Breast epithelium (tissue), 4 donors: Measurements from ENCODE around the gene LCN6. TPM values are rescaled to one million over a fixed set of nuclear protein-coding genes. Genes with fewer than 3 reads are reported as not detected.
"Not testable (repeated sequence)": the region's sequence is repeated elsewhere in the genome, so short reads cannot be mapped to it uniquely, and the experiment has no call there.

ENCODE experiments used
- DNase-seq, 2 donors: peaks; one replicate each; pipeline ENCODE4 v3.0.0-alpha.2; 2019; ENCODE audit warnings: low spot score in 2 of 2
- H3K27ac ChIP-seq, 2 donors: fragments of 200-600 bp; sonication (generic) in 1 of 2; one replicate each; pipeline ENCODE4 v1.5.1; 2016 to 2019; ENCODE audit warnings: mild to moderate bottlenecking in 1 of 2
- H3K27me3 ChIP-seq, 2 donors: fragments of 200-600 bp; sonication (generic) in 1 of 2; one replicate each; pipeline versions ENCODE4 v1.5.1 to v1.6.0; 2017 to 2019; ENCODE audit warnings: control low read depth in 1 of 2, mild to moderate bottlenecking in 1 of 2
- H3K36me3 ChIP-seq: fragments of 200-600 bp; one replicate; pipeline ENCODE4 v1.5.1; 2019
- H3K4me1 ChIP-seq, 2 donors: fragments of 200-600 bp; sonication (generic); one replicate each; pipeline ENCODE4 v1.5.1; 2016 to 2019; ENCODE audit warnings: control low read depth in 1 of 2
- H3K4me3 ChIP-seq, 3 donors: fragments of 200-600 bp; sonication (generic); 1 replicate in 2 of 3; 2 replicates in 1 of 3; pipeline ENCODE4 v1.5.1; 2016 to 2019; ENCODE audit warnings: mild to moderate bottlenecking in 3 of 3, moderate library complexity in 2 of 3
- H3K9me3 ChIP-seq, 2 donors: fragments of 200-600 bp; sonication (generic) in 1 of 2; one replicate each; pipeline ENCODE4 v1.5.1; 2016 to 2019; ENCODE audit warnings: control low read depth in 1 of 2
- POLR2A ChIP-seq: fragments of 450-650 bp; IDR thresholded peaks from one replicate; pipeline ENCODE4 v1.6.1; 2016; ENCODE audit warnings: antibody characterized with exemption, mild to moderate bottlenecking, moderate library complexity
- POLR2AphosphoS5 ChIP-seq, 3 donors: sonication (generic); formaldehyde crosslinking; IDR thresholded peaks; one replicate each; pipeline ENCODE4 v1.6.1; 2017; ENCODE audit warnings: antibody characterized with exemption in 3 of 3
- intact Hi-C: fragments of 100-400 bp; cut with DNase I; formaldehyde crosslinking; loops from one replicate; pipeline ENCODE4 v1.15.1; 2023; ENCODE audit warnings: low total_unique reads
- total RNA-seq, 3 donors: library from RNA; depleted of rRNA; stranded (reverse); fragments of >200 nt; gene quantifications; one replicate each; pipeline ENCODE4 v1.1.0, GENCODE V29; 2016
- TF ChIP-seq, protein P1 (sequence below), 3 donors: fragments of 450-650 bp; IDR thresholded peaks; one replicate each; pipeline ENCODE4 v1.5.1; 2016 to 2017; ENCODE audit warnings: antibody characterized with exemption in 3 of 3, mild to moderate bottlenecking in 3 of 3, moderate library complexity in 3 of 3

The LCN6 gene
- total RNA-seq, 3 donors from 2014 or later: 4.1 to 12.2 (median 9.5) TPM

DNA sequence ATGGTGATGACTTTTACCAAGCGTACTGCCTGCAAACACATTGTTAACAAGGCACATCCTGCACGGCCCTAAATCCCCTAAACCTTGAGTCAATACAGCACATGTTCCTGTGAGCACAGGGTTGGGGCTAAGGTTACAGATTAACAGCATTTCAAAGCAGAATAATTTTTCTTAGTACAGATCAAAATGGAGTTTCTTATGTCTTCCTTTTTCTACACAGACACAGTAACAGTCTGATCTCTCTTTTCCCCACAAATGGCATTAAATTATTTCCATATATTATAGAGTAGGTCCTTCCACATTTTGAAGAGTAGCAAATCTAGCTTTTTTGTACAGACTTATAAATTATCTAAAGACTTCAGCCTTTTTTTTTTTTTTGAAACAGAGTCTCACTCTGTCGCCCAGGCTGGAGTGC, 41.2 kb upstream of the LCN6 start:
- Histone ChIP-seq H3K36me3 (no peaks in the 10 kb centered on the region), H3K4me1 (peaks cover 0 to 10% of the 10 kb centered on the region in 2 donors), H3K9me3 (no peaks in the 10 kb centered on the region), H3K27me3 (no peaks in the 10 kb centered on the region), H3K27ac (no peak overlapping the region), H3K4me3 (no peak overlapping the region)
- TF ChIP-seq POLR2AphosphoS5 (IDR thresholded peaks at IDR 0.05) (no peak), POLR2A (no peak)
- intact Hi-C loops: no loop called here
- no peak for DNase-seq

GRCh38 chr9:136788644-136789522, 40.6 kb upstream of the LCN6 start:
- H3K36me3 ChIP-seq, H3K27me3 ChIP-seq, H3K9me3 ChIP-seq, H3K4me1 ChIP-seq, DNase-seq, H3K27ac ChIP-seq, intact Hi-C loops: not testable (repeated sequence)
- peak overlapping the region in 2 of 3 donors; percentile 6 to 21 for H3K4me3 ChIP-seq

GRCh38 chr9:136787690-136788400, 39.5 kb upstream of the LCN6 start:
- intact Hi-C loops: no loop called here
- Histone ChIP-seq H3K27ac (no peak overlapping the region), H3K4me3 (peak overlapping the region in 2 of 3 donors; percentile 21 to 39), H3K9me3 (no peaks in the 10 kb centered on the region), H3K27me3 (no peaks in the 10 kb centered on the region), H3K36me3 (no peaks in the 10 kb centered on the region), H3K4me1 (peaks cover 0 to 10% of the 10 kb centered on the region in 2 donors)
- TF ChIP-seq POLR2AphosphoS5 (IDR thresholded peaks at IDR 0.05): peak in 1 of 3 donors; percentile 53
- TF ChIP-seq, protein P1, sequence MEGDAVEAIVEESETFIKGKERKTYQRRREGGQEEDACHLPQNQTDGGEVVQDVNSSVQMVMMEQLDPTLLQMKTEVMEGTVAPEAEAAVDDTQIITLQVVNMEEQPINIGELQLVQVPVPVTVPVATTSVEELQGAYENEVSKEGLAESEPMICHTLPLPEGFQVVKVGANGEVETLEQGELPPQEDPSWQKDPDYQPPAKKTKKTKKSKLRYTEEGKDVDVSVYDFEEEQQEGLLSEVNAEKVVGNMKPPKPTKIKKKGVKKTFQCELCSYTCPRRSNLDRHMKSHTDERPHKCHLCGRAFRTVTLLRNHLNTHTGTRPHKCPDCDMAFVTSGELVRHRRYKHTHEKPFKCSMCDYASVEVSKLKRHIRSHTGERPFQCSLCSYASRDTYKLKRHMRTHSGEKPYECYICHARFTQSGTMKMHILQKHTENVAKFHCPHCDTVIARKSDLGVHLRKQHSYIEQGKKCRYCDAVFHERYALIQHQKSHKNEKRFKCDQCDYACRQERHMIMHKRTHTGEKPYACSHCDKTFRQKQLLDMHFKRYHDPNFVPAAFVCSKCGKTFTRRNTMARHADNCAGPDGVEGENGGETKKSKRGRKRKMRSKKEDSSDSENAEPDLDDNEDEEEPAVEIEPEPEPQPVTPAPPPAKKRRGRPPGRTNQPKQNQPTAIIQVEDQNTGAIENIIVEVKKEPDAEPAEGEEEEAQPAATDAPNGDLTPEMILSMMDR (IDR thresholded peaks at IDR 0.05): peak; percentile 83 to 89 (median 87)
- no peak for TF ChIP-seq POLR2A
- DNase-seq: no peak

DNA sequence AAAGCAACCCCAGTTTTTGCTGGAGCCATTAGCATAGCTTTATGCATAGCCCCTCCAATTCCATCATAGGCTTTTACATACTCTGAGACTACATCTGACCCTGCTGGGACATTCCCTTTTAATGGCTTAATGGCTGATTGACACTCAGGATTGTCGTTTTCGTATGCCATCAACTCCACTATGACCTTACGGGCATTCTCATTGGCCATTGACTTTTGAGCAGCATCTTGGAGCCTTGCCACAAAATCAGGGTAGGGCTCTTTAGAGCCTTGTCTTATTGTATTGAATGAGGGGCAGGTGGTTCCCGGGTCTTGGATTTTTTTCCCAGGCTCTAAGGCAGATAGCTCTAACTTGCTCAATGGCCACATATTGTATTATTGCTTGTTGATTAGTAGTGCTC, 38.7 kb upstream of the LCN6 start:
- H3K4me1 ChIP-seq, H3K36me3 ChIP-seq, intact Hi-C loops, H3K27me3 ChIP-seq, H3K9me3 ChIP-seq, DNase-seq, H3K4me3 ChIP-seq, H3K27ac ChIP-seq: not testable (repeated sequence)

- DNase-seq: no peak
- Histone ChIP-seq H3K4me1 (peaks cover 0 to 10% of the 10 kb centered on the region in 2 donors), H3K27ac (peak overlapping the region in 1 of 2 donors; percentile 29), H3K36me3 (no peaks in the 10 kb centered on the region), H3K9me3 (no peaks in the 10 kb centered on the region), H3K4me3 (no peak overlapping the region), H3K27me3 (no peaks in the 10 kb centered on the region)
- TF ChIP-seq, protein P1 (IDR thresholded peaks at IDR 0.05): no peak
- TF ChIP-seq POLR2AphosphoS5 (IDR thresholded peaks at IDR 0.05) (no peak), POLR2A (no peak)
- intact Hi-C loops: no loop called here
Measured at GRCh38 chr9:136786451-136786850, 38.1 kb upstream of the LCN6 start.

DNA sequence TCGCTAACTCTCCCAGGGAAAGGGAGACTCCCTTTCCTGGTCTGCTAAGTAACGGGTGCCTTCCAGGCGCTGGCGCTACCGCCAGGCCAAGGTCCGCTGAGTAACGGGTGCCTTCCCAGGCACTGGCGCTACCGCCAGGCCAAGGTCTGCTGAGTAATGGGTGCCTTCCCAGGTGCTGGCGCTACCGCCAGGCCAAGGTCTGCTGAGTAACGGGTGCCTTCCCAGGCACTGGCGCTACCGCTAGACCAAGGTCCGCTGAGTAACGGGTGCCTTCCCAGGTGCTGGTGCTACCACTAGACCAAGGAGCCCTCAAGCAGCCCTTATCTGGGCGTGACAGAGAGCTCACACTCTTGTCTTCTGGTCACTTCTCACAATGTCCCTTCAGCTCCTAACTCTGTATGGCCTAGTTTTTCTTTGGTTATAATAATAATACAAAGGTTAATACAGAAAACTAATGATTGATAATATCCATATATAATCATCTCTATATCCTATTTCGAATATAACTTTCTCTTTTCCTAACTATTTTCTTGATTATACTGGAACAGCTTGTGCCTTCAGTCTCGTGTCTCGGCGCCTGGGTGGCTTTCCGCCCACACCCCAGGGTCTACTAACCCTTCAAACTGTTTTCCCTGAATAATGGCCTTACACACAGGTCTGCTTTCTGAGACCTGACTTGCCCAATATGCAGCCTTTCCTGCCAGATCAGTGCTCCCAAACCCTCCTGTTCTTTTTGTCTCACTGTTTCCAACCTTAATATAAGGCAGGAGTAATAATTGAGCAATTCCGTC, 37.4 kb upstream of the LCN6 start:
- H3K27me3 ChIP-seq, DNase-seq, H3K4me3 ChIP-seq, H3K4me1 ChIP-seq, H3K36me3 ChIP-seq, intact Hi-C loops, H3K27ac ChIP-seq, H3K9me3 ChIP-seq: not testable (repeated sequence)
